Sigmoid colon (tissue), 7 donors: ENCODE data around the gene CCL3. TPM values are rescaled to one million over a fixed set of nuclear protein-coding genes. Genes with fewer than 3 reads are reported as not detected.

Source experiments
- DNase-seq: peaks from one replicate; pipeline ENCODE4 v3.0.0-alpha.2; 2019
- H3K27ac ChIP-seq, 4 donors: fragments of 200-600 bp; sonication (generic); one replicate each; pipeline ENCODE4 v1.5.1; 2016 to 2019; ENCODE audit warnings: mild to moderate bottlenecking in 1 of 4
- H3K27me3 ChIP-seq, 3 donors: fragments of 200-600 bp; sonication (generic); one replicate each; pipeline ENCODE4 v1.5.1; 2019; ENCODE audit warnings: mild to moderate bottlenecking in 1 of 3
- H3K36me3 ChIP-seq, 4 donors: fragments of 200-600 bp; sonication (generic); one replicate each; pipeline ENCODE4 v1.5.1; 2016 to 2019
- H3K4me1 ChIP-seq, 4 donors: fragments of 200-600 bp; sonication (generic); one replicate each; pipeline ENCODE4 v1.5.1; 2017 to 2019
- H3K4me3 ChIP-seq, 4 donors: fragments of 200-600 bp; sonication (generic); one replicate each; pipeline ENCODE4 v1.5.1; 2017 to 2019; ENCODE audit warnings: mild to moderate bottlenecking in 2 of 4, moderate library complexity in 1 of 4
- H3K9me3 ChIP-seq, 4 donors: fragments of 200-600 bp in 3 of 4; sonication (generic) in 3 of 4; one replicate each; pipeline versions ENCODE4 v1.5.1 to v1.6.1; 2013 to 2019
- CTCF ChIP-seq, 4 experiments: fragments of 450-650 bp in 3 of 4; fragments of 200-600 bp in 1 of 4; IDR thresholded peaks; one replicate each; pipeline ENCODE4 v1.5.1; 2016 to 2019; ENCODE audit warnings: antibody characterized with exemption in 4 of 4, mild to moderate bottlenecking in 3 of 4, moderate library complexity in 2 of 4
- EP300 ChIP-seq, 4 donors: sonication (generic); formaldehyde crosslinking; IDR thresholded peaks; one replicate each; pipeline ENCODE4 v1.6.1; 2017; ENCODE audit warnings: antibody characterized with exemption in 4 of 4
- POLR2A ChIP-seq, 2 donors: fragments of 450-650 bp; IDR thresholded peaks; one replicate each; pipeline ENCODE4 v1.6.1; 2016; ENCODE audit warnings: antibody characterized with exemption in 2 of 2, mild to moderate bottlenecking in 2 of 2, moderate library complexity in 2 of 2
- POLR2AphosphoS5 ChIP-seq, 4 donors: sonication (generic); formaldehyde crosslinking; IDR thresholded peaks; one replicate each; pipeline ENCODE4 v1.6.1; 2017; ENCODE audit warnings: antibody characterized with exemption in 4 of 4
- WGBS, 2 donors: extraction: QIAGEN DNeasy Blood & Tissue Kit; methylation state at CpG; one replicate each; pipeline ENCODE4 v1.1.7; 2013; 5-methylcytosine and 5-hydroxymethylcytosine counted together
- intact Hi-C: fragments of 100-400 bp; cut with DNase I; formaldehyde crosslinking; loops from one replicate; pipeline ENCODE4 v1.15.1; 2023
- polyA plus RNA-seq, 3 donors: library from polyadenylated mRNA; stranded (reverse); fragments of 200-250 nt; gene quantifications; one replicate each; pipeline ENCODE4 v1.2.3, GENCODE V29; 2013
- total RNA-seq, 4 donors: library from RNA; depleted of rRNA; stranded (reverse); fragments of >200 nt; gene quantifications; one replicate each; pipeline ENCODE4 v1.1.0, GENCODE V29; 2016
- donor health status: healthy with polysubstance abuse.
- donor health status: Bipolar disorder and iron deficiency.
- donor health status: healthy.

The CCL3 gene
- total and polyA plus RNA-seq, 7 donors = 1.2 to 22.4 (median 3.0) TPM; not detected in 1

- no peaks in the 10 kb centered on the region for H3K27me3 ChIP-seq
- no peak within 1 kb of the TSS for H3K27ac ChIP-seq
- intact Hi-C loops = no loop called here
- no peak within 1 kb of the TSS for H3K4me3 ChIP-seq
- H3K36me3 ChIP-seq = no peaks in the 10 kb centered on the region
- DNase-seq = no peak
- 82 to 83% methylated on average over 5 of the region's 5 CpGs for WGBS, 2 donors
- H3K9me3 ChIP-seq = no peaks in the 10 kb centered on the region
- no peaks in the 10 kb centered on the region for H3K4me1 ChIP-seq
- TF ChIP-seq POLR2AphosphoS5 (IDR thresholded peaks at IDR 0.05) (no peak), POLR2A (IDR thresholded peaks at IDR 0.05) (no peak), EP300 (IDR thresholded peaks at IDR 0.05) (no peak), CTCF (IDR thresholded peaks at IDR 0.05) (no peak)
These were observed 26.0 kb downstream of the CCL3 start, which contains the start of gene CCL18 for GRCh38 chr17:36063786-36064541. TSS of gene CCL18 (plus strand) at chr17:36064272. CDS start at chr17:36064343, 71 bp downstream.

DNA sequence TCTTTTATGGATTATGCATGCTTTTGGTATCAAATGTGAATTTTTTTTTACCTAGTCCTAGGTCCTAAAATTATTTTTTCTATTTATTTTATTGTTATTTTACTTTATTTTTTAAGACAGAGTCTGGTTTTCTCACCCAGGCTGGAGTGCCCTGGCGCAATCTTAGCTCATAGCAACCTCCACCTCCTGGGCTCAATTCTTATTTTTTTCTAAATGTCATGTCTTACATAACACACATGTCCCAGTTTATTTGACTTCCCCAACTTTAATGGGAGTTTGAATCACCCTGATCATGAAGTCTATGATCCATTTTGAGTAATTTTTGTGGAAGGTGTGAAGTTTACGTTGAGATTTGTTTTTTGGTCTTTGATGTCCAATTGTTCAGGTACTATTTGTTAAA, 29.1 kb downstream of the CCL3 start:
- Histone ChIP-seq H3K27me3 (no peaks in the 10 kb centered on the region), H3K4me1 (no peaks in the 10 kb centered on the region), H3K4me3 (no peak overlapping the region), H3K36me3 (no peaks in the 10 kb centered on the region), H3K9me3 (no peaks in the 10 kb centered on the region), H3K27ac (no peak overlapping the region)
- intact Hi-C loops = no loop called here
- no peak for TF ChIP-seq CTCF (IDR thresholded peaks at IDR 0.05)
- no peak for TF ChIP-seq POLR2A (IDR thresholded peaks at IDR 0.05)
- no peak for TF ChIP-seq POLR2AphosphoS5 (IDR thresholded peaks at IDR 0.05)
- no peak for TF ChIP-seq EP300 (IDR thresholded peaks at IDR 0.05)
- no peak for DNase-seq
- WGBS, 2 donors = 88 to 97% methylated on average over 2 of the region's 2 CpGs

DNA sequence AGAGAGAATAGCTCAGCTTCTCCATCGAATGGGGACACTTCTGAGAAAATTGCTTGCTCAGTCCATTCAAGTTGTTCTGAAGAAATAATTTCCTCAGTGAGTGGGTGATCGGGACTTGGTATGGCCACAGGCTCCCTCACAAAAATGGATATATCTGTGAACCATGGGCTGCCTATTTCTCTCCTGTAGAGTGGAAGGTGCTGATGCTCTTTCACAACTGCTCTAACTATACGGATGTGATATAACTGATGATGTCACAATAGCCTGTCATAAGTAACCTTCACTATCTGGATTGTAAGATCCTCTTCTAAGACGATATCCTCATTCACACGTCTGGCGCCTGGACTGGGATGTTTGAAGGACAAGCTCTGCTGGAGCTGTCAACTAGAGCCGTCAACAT, 30.5 kb downstream of the CCL3 start:
- 93 to 97% methylated on average over 7 of the region's 7 CpGs for WGBS, 2 donors
- intact Hi-C loops = no loop called here
- no peak for DNase-seq

DNA sequence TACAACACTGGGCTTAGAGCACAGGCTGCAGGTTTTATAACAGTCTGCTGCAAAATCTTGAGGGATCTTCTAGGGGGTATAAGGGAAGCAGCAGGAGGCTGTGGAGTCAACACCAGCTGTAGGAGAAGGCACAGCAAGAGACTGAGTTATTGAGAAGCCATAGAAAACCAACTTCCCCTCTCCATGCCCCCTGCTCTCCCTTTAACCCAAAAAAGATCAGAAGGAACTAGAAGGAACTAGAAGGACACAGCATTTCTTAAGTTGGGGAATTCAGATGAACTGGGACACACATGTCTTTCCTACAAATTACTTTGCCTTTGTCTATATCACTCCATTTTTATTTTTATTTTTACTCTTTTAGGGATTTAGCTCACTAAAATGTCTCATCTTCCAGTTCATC, 32.0 kb downstream of the CCL3 start:
- intact Hi-C loops = no loop called here
- Histone ChIP-seq H3K4me1 (no peaks in the 10 kb centered on the region), H3K27me3 (no peaks in the 10 kb centered on the region), H3K4me3 (no peak overlapping the region), H3K36me3 (no peaks in the 10 kb centered on the region), H3K27ac (no peak overlapping the region), H3K9me3 (no peaks in the 10 kb centered on the region)
- TF ChIP-seq POLR2A (IDR thresholded peaks at IDR 0.05) (no peak), CTCF (IDR thresholded peaks at IDR 0.05) (no peak), POLR2AphosphoS5 (IDR thresholded peaks at IDR 0.05) (no peak), EP300 (IDR thresholded peaks at IDR 0.05) (no peak)
- DNase-seq = no peak

More for the DNA sequence above, 30.5 kb downstream of the CCL3 start:
- Histone ChIP-seq H3K27ac (no peak overlapping the region), H3K27me3 (no peaks in the 10 kb centered on the region), H3K4me1 (no peaks in the 10 kb centered on the region), H3K36me3 (no peaks in the 10 kb centered on the region), H3K9me3 (no peaks in the 10 kb centered on the region), H3K4me3 (no peak overlapping the region)
- no peak for TF ChIP-seq CTCF (IDR thresholded peaks at IDR 0.05)
- no peak for TF ChIP-seq POLR2AphosphoS5 (IDR thresholded peaks at IDR 0.05)
- no peak for TF ChIP-seq POLR2A (IDR thresholded peaks at IDR 0.05)
- TF ChIP-seq EP300 (IDR thresholded peaks at IDR 0.05) = no peak
